ENCODE data around the gene ATE1. TPM values are rescaled to one million over a fixed set of nuclear protein-coding genes. Genes with fewer than 3 reads are reported as not detected.

ATE1 gene
- total and polyA plus RNA-seq, 2 experiments from 2014 or later: 17.4 to 24.5 TPM

DNA sequence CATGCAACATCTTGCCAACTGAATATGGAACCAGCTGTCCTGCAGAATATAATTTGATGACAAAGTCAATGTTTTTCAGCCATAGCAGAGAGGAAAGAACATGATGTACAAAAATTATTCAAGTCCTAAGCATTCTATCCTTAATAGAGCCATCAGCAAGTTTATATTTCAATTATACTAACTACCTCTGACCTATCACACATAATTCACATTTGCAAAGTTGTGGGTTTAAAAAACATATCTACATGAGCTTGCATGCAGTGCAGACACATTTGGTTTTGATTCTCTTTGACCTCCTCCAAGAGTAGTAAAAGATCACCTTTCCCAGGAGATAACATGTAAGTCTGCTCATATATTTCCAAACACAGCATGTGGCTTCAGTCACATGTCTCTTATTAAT is 203.5 kb downstream of the ATE1 start:
- Histone ChIP-seq H3K4me3 (no peak overlapping the region), H4K20me1 (replicated peaks; ENCODE audit: insufficient read depth) (no peaks in the 10 kb centered on the region), H3K36me3 (ENCODE audit: insufficient read depth) (no peaks in the 10 kb centered on the region), H2AFZ (no peak overlapping the region), H3K27me3 (ENCODE audit: insufficient read depth) (no peaks in the 10 kb centered on the region), H3K9me2 (ENCODE audit: insufficient read depth) (no peaks in the 10 kb centered on the region), H3K4me2 (no peak overlapping the region), H3K27ac (ENCODE audit: low read depth) (no peak overlapping the region), H3K79me2 (replicated peaks; ENCODE audit: insufficient read depth) (no peaks in the 10 kb centered on the region), H3F3A (replicated peaks; ENCODE audit: low read depth) (no peaks in the 10 kb centered on the region), H3K4me1 (ENCODE audit: insufficient read depth) (no peaks in the 10 kb centered on the region)
- Mint-ChIP-seq H3K27ac (no peak overlapping the region), H3K27me3 (ENCODE audit: insufficient read depth, low read depth, poor library complexity) (peaks cover 3% of the 10 kb centered on the region), H3K36me3 (ENCODE audit: low read depth) (peaks cover 5% of the 10 kb centered on the region), H3K9me3 (peaks cover 10% of the 10 kb centered on the region), H3K4me1 (peaks cover 5% of the 10 kb centered on the region), H3K4me3 (no peak overlapping the region)
- TF ChIP-seq, protein P1, sequence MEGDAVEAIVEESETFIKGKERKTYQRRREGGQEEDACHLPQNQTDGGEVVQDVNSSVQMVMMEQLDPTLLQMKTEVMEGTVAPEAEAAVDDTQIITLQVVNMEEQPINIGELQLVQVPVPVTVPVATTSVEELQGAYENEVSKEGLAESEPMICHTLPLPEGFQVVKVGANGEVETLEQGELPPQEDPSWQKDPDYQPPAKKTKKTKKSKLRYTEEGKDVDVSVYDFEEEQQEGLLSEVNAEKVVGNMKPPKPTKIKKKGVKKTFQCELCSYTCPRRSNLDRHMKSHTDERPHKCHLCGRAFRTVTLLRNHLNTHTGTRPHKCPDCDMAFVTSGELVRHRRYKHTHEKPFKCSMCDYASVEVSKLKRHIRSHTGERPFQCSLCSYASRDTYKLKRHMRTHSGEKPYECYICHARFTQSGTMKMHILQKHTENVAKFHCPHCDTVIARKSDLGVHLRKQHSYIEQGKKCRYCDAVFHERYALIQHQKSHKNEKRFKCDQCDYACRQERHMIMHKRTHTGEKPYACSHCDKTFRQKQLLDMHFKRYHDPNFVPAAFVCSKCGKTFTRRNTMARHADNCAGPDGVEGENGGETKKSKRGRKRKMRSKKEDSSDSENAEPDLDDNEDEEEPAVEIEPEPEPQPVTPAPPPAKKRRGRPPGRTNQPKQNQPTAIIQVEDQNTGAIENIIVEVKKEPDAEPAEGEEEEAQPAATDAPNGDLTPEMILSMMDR (conservative IDR thresholded peaks at IDR 0.05; ENCODE audit: low read depth in 2 of 2): no peak
- no peak for TF ChIP-seq STAT1 (IDR thresholded peaks at IDR 0.05; ENCODE audit: unreplicated experiment)
- TF ChIP-seq, protein P2, sequence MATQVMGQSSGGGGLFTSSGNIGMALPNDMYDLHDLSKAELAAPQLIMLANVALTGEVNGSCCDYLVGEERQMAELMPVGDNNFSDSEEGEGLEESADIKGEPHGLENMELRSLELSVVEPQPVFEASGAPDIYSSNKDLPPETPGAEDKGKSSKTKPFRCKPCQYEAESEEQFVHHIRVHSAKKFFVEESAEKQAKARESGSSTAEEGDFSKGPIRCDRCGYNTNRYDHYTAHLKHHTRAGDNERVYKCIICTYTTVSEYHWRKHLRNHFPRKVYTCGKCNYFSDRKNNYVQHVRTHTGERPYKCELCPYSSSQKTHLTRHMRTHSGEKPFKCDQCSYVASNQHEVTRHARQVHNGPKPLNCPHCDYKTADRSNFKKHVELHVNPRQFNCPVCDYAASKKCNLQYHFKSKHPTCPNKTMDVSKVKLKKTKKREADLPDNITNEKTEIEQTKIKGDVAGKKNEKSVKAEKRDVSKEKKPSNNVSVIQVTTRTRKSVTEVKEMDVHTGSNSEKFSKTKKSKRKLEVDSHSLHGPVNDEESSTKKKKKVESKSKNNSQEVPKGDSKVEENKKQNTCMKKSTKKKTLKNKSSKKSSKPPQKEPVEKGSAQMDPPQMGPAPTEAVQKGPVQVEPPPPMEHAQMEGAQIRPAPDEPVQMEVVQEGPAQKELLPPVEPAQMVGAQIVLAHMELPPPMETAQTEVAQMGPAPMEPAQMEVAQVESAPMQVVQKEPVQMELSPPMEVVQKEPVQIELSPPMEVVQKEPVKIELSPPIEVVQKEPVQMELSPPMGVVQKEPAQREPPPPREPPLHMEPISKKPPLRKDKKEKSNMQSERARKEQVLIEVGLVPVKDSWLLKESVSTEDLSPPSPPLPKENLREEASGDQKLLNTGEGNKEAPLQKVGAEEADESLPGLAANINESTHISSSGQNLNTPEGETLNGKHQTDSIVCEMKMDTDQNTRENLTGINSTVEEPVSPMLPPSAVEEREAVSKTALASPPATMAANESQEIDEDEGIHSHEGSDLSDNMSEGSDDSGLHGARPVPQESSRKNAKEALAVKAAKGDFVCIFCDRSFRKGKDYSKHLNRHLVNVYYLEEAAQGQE (IDR thresholded peaks at IDR 0.05; ENCODE audit: unreplicated experiment): no peak
- TF ChIP-seq ZNF114 (CRISPR knock-in tag; IDR thresholded peaks at IDR 0.05): no peak
- no peak for TF ChIP-seq JUNB (IDR thresholded peaks at IDR 0.05; ENCODE audit: unreplicated experiment)
- TF ChIP-seq ZNF331 (CRISPR knock-in tag; IDR thresholded peaks at IDR 0.05; ENCODE audit: low read depth): no peak
- no peak for TF ChIP-seq NANOG (IDR thresholded peaks at IDR 0.05; ENCODE audit: borderline replicate concordance)
- TF ChIP-seq EZH2 (IDR thresholded peaks at IDR 0.05; ENCODE audit: low read depth, unreplicated experiment): no peak
- no peak for TF ChIP-seq EZH2phosphoT487 (IDR thresholded peaks at IDR 0.05; ENCODE audit: unreplicated experiment)
- TF ChIP-seq, protein P3, sequence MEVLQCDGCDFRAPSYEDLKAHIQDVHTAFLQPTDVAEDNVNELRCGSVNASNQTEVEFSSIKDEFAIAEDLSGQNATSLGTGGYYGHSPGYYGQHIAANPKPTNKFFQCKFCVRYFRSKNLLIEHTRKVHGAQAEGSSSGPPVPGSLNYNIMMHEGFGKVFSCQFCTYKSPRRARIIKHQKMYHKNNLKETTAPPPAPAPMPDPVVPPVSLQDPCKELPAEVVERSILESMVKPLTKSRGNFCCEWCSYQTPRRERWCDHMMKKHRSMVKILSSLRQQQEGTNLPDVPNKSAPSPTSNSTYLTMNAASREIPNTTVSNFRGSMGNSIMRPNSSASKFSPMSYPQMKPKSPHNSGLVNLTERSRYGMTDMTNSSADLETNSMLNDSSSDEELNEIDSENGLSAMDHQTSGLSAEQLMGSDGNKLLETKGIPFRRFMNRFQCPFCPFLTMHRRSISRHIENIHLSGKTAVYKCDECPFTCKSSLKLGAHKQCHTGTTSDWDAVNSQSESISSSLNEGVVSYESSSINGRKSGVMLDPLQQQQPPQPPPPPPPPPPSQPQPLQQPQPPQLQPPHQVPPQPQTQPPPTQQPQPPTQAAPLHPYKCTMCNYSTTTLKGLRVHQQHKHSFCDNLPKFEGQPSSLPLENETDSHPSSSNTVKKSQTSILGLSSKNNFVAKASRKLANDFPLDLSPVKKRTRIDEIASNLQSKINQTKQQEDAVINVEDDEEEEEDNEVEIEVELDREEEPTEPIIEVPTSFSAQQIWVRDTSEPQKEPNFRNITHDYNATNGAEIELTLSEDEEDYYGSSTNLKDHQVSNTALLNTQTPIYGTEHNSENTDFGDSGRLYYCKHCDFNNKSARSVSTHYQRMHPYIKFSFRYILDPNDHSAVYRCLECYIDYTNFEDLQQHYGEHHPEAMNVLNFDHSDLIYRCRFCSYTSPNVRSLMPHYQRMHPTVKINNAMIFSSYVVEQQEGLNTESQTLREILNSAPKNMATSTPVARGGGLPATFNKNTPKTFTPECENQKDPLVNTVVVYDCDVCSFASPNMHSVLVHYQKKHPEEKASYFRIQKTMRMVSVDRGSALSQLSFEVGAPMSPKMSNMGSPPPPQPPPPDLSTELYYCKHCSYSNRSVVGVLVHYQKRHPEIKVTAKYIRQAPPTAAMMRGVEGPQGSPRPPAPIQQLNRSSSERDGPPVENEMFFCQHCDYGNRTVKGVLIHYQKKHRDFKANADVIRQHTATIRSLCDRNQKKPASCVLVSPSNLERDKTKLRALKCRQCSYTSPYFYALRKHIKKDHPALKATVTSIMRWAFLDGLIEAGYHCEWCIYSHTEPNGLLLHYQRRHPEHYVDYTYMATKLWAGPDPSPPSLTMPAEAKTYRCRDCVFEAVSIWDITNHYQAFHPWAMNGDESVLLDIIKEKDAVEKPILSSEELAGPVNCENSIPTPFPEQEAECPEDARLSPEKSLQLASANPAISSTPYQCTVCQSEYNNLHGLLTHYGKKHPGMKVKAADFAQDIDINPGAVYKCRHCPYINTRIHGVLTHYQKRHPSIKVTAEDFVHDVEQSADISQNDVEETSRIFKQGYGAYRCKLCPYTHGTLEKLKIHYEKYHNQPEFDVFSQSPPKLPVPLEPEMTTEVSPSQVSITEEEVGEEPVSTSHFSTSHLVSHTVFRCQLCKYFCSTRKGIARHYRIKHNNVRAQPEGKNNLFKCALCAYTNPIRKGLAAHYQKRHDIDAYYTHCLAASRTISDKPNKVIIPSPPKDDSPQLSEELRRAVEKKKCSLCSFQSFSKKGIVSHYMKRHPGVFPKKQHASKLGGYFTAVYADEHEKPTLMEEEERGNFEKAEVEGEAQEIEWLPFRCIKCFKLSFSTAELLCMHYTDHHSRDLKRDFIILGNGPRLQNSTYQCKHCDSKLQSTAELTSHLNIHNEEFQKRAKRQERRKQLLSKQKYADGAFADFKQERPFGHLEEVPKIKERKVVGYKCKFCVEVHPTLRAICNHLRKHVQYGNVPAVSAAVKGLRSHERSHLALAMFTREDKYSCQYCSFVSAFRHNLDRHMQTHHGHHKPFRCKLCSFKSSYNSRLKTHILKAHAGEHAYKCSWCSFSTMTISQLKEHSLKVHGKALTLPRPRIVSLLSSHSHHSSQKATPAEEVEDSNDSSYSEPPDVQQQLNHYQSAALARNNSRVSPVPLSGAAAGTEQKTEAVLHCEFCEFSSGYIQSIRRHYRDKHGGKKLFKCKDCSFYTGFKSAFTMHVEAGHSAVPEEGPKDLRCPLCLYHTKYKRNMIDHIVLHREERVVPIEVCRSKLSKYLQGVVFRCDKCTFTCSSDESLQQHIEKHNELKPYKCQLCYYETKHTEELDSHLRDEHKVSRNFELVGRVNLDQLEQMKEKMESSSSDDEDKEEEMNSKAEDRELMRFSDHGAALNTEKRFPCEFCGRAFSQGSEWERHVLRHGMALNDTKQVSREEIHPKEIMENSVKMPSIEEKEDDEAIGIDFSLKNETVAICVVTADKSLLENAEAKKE (CRISPR knock-in tag; IDR thresholded peaks at IDR 0.05): no peak
- TF ChIP-seq, protein P4, sequence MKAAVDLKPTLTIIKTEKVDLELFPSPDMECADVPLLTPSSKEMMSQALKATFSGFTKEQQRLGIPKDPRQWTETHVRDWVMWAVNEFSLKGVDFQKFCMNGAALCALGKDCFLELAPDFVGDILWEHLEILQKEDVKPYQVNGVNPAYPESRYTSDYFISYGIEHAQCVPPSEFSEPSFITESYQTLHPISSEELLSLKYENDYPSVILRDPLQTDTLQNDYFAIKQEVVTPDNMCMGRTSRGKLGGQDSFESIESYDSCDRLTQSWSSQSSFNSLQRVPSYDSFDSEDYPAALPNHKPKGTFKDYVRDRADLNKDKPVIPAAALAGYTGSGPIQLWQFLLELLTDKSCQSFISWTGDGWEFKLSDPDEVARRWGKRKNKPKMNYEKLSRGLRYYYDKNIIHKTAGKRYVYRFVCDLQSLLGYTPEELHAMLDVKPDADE (IDR thresholded peaks at IDR 0.05): no peak
- TF ChIP-seq CREB1 (CRISPR knock-in tag; IDR thresholded peaks at IDR 0.05; ENCODE audit: low read depth): no peak
- DNase-seq (ENCODE audit: low spot score) (no peak), ATAC-seq (no peak)

Measured in GM23338 (cell line).